ENCODE measurements around the gene ARFGEF3. TPM values are rescaled to one million over a fixed set of nuclear protein-coding genes. Genes with fewer than 3 reads are reported as not detected.

The ARFGEF3 gene
- total RNA-seq, 1 experiment from 2014 or later: 20.1 TPM

DNA sequence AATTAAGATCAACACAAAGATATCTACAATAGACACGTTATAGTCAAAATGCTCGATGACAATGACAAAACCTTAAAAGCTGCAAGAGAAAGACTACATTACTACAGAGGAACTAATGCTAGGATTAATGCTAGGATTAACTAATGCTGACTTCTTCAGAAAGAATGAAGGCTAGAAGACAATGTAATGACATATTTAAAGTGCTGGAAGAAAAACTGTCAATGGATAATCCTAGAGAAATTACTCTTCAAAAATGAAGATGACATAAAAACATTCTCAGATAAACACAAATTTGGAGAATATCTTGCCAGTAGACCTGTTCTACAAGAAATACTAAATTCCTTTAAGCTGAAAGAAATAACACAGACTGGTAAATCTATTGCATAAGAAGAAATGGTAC lies 140.8 kb downstream of the ARFGEF3 start (continued):
- TF ChIP-seq, protein P1, sequence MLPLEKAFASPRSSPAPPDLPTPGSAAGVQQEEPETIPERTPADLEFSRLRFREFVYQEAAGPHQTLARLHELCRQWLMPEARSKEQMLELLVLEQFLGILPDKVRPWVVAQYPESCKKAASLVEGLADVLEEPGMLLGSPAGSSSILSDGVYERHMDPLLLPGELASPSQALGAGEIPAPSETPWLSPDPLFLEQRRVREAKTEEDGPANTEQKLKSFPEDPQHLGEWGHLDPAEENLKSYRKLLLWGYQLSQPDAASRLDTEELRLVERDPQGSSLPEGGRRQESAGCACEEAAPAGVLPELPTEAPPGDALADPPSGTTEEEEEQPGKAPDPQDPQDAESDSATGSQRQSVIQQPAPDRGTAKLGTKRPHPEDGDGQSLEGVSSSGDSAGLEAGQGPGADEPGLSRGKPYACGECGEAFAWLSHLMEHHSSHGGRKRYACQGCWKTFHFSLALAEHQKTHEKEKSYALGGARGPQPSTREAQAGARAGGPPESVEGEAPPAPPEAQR (CRISPR knock-in tag; IDR thresholded peaks at IDR 0.05): no peak

GRCh38 chr6:138307352-138307751 lies 145.6 kb downstream of the ARFGEF3 start:
- POLR2A ChIA-PET: no interaction called here
- DNase-seq (ENCODE audit: low spot score): no peak
- Mint-ChIP-seq H3K36me3 (peaks cover 10% of the 10 kb centered on the region), H3K4me3 (no peak overlapping the region), H3K4me1 (no peaks in the 10 kb centered on the region), H3K9me3 (no peaks in the 10 kb centered on the region), H3K27ac (no peak overlapping the region), H3K27me3 (ENCODE audit: low read depth) (no peaks in the 10 kb centered on the region)
- no peak for TF ChIP-seq ZNF263 (CRISPR knock-in tag; IDR thresholded peaks at IDR 0.05; ENCODE audit: low read depth)
- ATAC-seq: no peak
- CTCF ChIA-PET: no interaction called here

DNA sequence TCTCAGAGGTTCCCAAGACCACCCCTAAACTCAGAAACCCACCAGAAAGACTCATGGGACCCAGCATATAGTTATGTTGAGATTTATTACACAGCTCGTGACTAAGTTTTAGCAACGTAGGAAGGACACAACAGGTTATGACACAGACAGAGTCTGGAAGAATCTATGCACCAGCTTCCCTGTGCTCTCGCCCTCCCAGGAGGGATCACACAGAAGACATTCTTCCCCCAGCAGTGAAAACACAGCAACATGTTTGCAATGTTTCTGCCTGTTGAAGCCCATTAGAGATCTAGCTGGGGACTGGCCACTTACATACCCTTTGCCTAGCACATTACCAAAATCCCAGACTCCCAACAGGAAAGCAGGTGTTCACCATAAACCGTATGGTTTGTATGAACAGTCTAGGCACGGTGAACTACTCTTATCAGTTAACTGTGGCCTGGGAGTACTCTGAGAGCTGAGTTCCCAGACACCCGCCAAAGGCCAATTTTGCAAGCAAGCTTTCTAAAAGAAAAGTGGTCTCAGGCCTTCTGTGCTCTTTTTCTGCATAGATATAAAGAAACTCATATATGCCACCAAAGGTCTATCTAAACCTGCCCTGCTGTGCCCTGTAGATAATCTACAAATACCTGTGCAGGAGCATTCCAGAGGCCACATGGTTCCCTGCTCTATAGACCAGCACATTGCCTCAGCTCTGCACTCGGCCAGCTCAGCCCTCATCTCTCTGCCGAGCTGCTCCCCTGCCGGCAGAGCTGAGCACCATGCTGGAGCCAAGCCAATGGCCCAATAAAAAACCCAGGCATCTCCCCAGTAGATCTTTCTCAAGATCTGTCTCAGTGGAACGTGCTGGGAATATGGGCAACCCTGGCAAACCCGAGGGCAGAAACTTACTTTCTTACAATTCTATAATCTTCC lies 146.3 kb downstream of the ARFGEF3 start:
- TF ChIP-seq AR (CRISPR knock-in tag; IDR thresholded peaks at IDR 0.05): no peak
- TF ChIP-seq, protein P2, sequence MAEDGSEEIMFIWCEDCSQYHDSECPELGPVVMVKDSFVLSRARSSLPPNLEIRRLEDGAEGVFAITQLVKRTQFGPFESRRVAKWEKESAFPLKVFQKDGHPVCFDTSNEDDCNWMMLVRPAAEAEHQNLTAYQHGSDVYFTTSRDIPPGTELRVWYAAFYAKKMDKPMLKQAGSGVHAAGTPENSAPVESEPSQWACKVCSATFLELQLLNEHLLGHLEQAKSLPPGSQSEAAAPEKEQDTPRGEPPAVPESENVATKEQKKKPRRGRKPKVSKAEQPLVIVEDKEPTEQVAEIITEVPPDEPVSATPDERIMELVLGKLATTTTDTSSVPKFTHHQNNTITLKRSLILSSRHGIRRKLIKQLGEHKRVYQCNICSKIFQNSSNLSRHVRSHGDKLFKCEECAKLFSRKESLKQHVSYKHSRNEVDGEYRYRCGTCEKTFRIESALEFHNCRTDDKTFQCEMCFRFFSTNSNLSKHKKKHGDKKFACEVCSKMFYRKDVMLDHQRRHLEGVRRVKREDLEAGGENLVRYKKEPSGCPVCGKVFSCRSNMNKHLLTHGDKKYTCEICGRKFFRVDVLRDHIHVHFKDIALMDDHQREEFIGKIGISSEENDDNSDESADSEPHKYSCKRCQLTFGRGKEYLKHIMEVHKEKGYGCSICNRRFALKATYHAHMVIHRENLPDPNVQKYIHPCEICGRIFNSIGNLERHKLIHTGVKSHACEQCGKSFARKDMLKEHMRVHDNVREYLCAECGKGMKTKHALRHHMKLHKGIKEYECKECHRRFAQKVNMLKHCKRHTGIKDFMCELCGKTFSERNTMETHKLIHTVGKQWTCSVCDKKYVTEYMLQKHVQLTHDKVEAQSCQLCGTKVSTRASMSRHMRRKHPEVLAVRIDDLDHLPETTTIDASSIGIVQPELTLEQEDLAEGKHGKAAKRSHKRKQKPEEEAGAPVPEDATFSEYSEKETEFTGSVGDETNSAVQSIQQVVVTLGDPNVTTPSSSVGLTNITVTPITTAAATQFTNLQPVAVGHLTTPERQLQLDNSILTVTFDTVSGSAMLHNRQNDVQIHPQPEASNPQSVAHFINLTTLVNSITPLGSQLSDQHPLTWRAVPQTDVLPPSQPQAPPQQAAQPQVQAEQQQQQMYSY (CRISPR knock-in tag; IDR thresholded peaks at IDR 0.05): no peak
- Mint-ChIP-seq H3K4me1 (no peaks in the 10 kb centered on the region), H3K27ac (no peak overlapping the region), H3K27me3 (ENCODE audit: low read depth) (no peaks in the 10 kb centered on the region), H3K9me3 (no peaks in the 10 kb centered on the region), H3K36me3 (peaks cover 6% of the 10 kb centered on the region), H3K4me3 (no peak overlapping the region)
- CTCF ChIA-PET: interaction anchor here (0.8 to 1.0 kb wide), 2 partner anchors 21 to 89 kb away, joined by 3 read pairs; no protein-coding TSS in a partner anchor
- POLR2A ChIA-PET: no interaction called here
- DNase-seq (ENCODE audit: low spot score) (no peak), ATAC-seq (peak; percentile 82)

- CTCF ChIA-PET: interaction anchor here (0.8 to 1.0 kb wide), 2 partner anchors 21 to 89 kb away, joined by 3 read pairs; no protein-coding TSS in a partner anchor
- ATAC-seq (no peak), DNase-seq (ENCODE audit: low spot score) (no peak)
- peaks cover 4% of the 10 kb centered on the region for H3K36me3 Mint-ChIP-seq
- TF ChIP-seq ZNF416 (CRISPR knock-in tag; IDR thresholded peaks at IDR 0.05): no peak
- no peak for TF ChIP-seq JUN (CRISPR knock-in tag; IDR thresholded peaks at IDR 0.05)
- TF ChIP-seq ATF2 (CRISPR knock-in tag; IDR thresholded peaks at IDR 0.05; ENCODE audit: borderline replicate concordance, low read depth): no peak
- TF ChIP-seq ZNF425 (CRISPR knock-in tag; conservative IDR thresholded peaks at IDR 0.05): no peak
- no peak for TF ChIP-seq ZNF219 (CRISPR knock-in tag; IDR thresholded peaks at IDR 0.05; ENCODE audit: borderline replicate concordance)
- no peak for TF ChIP-seq CREM (CRISPR knock-in tag; IDR thresholded peaks at IDR 0.05)
- TF ChIP-seq SMAD3 (CRISPR knock-in tag; IDR thresholded peaks at IDR 0.05; ENCODE audit: borderline replicate concordance): no peak
- no peak overlapping the region for H3K27ac Mint-ChIP-seq
- no peaks in the 10 kb centered on the region for H3K9me3 Mint-ChIP-seq
- POLR2A ChIA-PET: no interaction called here
- H3K4me3 Mint-ChIP-seq: no peak overlapping the region
- no peaks in the 10 kb centered on the region for H3K4me1 Mint-ChIP-seq
- no peaks in the 10 kb centered on the region for H3K27me3 Mint-ChIP-seq (ENCODE audit: low read depth)
Observed at GRCh38 chr6:138308731-138309110, 147.0 kb downstream of the ARFGEF3 start.
